Measurements from ENCODE around the gene STAT5B. TPM values are rescaled to one million over a fixed set of nuclear protein-coding genes. Genes with fewer than 3 reads are reported as not detected.

The STAT5B gene
- total and polyA plus RNA-seq, 2 of the 13 experiments (the other 11 are each of a cell fraction or from before 2014, with no cell fraction given) = 21.0 to 42.8 TPM

DNA sequence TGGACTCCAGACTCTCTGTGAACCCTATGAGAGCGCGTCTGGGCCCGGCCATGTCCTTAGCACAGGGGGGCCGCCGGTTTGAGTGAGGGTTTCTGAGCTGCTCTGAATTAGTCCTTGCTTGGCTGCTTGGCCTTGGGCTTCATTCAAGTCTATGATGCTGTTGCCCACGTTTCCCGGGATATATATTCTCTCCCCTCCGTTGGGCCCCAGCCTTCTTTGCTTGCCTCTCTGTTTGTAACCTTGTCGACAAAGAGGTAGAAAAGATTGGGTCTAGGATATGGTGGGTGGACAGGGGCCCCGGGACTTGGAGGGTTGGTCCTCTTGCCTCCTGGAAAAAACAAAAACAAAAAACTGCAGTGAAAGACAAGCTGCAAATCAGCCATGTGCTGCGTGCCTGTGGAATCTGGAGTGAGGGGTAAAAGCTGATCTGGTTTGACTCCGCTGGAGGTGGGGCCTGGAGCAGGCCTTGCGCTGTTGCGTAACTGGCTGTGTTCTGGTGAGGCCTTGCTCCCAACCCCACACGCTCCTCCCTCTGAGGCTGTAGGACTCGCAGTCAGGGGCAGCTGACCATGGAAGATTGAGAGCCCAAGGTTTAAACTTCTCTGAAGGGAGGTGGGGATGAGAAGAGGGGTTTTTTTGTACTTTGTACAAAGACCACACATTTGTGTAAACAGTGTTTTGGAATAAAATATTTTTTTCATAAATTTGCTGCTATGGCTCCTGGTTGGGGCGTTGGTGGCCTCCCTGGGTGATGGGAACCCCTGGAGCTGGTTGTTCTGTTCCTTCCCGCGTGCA, 35.2 kb upstream of the STAT5B start (continued):
- TF ChIP-seq, protein P1, sequence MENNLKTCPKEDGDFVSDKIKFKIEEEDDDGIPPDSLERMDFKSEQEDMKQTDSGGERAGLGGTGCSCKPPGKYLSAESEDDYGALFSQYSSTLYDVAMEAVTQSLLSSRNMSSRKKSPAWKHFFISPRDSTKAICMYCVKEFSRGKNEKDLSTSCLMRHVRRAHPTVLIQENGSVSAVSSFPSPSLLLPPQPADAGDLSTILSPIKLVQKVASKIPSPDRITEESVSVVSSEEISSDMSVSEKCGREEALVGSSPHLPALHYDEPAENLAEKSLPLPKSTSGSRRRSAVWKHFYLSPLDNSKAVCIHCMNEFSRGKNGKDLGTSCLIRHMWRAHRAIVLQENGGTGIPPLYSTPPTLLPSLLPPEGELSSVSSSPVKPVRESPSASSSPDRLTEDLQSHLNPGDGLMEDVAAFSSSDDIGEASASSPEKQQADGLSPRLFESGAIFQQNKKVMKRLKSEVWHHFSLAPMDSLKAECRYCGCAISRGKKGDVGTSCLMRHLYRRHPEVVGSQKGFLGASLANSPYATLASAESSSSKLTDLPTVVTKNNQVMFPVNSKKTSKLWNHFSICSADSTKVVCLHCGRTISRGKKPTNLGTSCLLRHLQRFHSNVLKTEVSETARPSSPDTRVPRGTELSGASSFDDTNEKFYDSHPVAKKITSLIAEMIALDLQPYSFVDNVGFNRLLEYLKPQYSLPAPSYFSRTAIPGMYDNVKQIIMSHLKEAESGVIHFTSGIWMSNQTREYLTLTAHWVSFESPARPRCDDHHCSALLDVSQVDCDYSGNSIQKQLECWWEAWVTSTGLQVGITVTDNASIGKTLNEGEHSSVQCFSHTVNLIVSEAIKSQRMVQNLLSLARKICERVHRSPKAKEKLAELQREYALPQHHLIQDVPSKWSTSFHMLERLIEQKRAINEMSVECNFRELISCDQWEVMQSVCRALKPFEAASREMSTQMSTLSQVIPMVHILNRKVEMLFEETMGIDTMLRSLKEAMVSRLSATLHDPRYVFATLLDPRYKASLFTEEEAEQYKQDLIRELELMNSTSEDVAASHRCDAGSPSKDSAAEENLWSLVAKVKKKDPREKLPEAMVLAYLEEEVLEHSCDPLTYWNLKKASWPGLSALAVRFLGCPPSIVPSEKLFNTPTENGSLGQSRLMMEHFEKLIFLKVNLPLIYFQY (CRISPR knock-in tag; IDR thresholded peaks at IDR 0.05; ENCODE audit: borderline replicate concordance) = peak; percentile 69; the same call in 1 of the 2 replicates
- TF ChIP-seq, protein P2, sequence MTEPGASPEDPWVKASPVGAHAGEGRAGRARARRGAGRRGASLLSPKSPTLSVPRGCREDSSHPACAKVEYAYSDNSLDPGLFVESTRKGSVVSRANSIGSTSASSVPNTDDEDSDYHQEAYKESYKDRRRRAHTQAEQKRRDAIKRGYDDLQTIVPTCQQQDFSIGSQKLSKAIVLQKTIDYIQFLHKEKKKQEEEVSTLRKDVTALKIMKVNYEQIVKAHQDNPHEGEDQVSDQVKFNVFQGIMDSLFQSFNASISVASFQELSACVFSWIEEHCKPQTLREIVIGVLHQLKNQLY (CRISPR knock-in tag; IDR thresholded peaks at IDR 0.05) = peak; percentile 92
- TF ChIP-seq, protein P3, sequence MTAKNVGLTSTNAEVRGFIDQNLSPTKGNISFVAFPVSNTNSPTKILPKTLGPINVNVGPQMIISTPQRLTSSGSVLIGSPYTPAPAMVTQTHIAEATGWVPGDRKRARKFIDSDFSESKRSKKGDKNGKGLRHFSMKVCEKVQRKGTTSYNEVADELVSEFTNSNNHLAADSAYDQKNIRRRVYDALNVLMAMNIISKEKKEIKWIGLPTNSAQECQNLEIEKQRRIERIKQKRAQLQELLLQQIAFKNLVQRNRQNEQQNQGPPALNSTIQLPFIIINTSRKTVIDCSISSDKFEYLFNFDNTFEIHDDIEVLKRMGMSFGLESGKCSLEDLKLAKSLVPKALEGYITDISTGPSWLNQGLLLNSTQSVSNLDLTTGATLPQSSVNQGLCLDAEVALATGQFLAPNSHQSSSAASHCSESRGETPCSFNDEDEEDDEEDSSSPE (CRISPR knock-in tag; IDR thresholded peaks at IDR 0.05) = peak; percentile 67; the same call in 1 of the 2 replicates
- TF ChIP-seq ZFP41 (CRISPR knock-in tag; IDR thresholded peaks at IDR 0.05; ENCODE audit: borderline replicate concordance) (0 out of 2 replicates have a peak, but pooled peaks have one; percentile 31), ZNF446 (CRISPR knock-in tag; IDR thresholded peaks at IDR 0.05) (peak; percentile 63; the same call in 1 of the 2 replicates), JUN (CRISPR knock-in tag; IDR thresholded peaks at IDR 0.05) (no peak), ZNF205 (CRISPR knock-in tag; IDR thresholded peaks at IDR 0.05) (peak; percentile 68; the same call in 1 of the 2 replicates), ZNF124 (CRISPR knock-in tag; IDR thresholded peaks at IDR 0.05) (peak; percentile 77; the same call in 1 of the 2 replicates), THAP11 (CRISPR knock-in tag; IDR thresholded peaks at IDR 0.05) (peak; percentile 82), ZNF75D (CRISPR knock-in tag; IDR thresholded peaks at IDR 0.05; ENCODE audit: borderline replicate concordance) (no peak), ZNF616 (CRISPR knock-in tag; IDR thresholded peaks at IDR 0.05; ENCODE audit: low read depth) (0 out of 2 replicates have a peak, but pooled peaks have one; percentile 40), IRF9 (CRISPR knock-in tag; IDR thresholded peaks at IDR 0.05; ENCODE audit: borderline replicate concordance) (no peak), KLF9 (CRISPR knock-in tag; IDR thresholded peaks at IDR 0.05; ENCODE audit: low read depth) (0 out of 2 replicates have a peak, but pooled peaks have one; percentile 80), HINFP (CRISPR knock-in tag; IDR thresholded peaks at IDR 0.05; ENCODE audit: low read depth) (0 out of 2 replicates have a peak, but pooled peaks have one; percentile 46), NONO (IDR thresholded peaks at IDR 0.05) (no peak), NONO (CRISPR knock-in tag; conservative IDR thresholded peaks at IDR 0.05) (peak; percentile 74; the same call in 1 of the 2 replicates), MEF2D (CRISPR knock-in tag; IDR thresholded peaks at IDR 0.05) (0 out of 2 replicates have a peak, but pooled peaks have one; percentile 37), MXD4 (CRISPR knock-in tag; IDR thresholded peaks at IDR 0.05) (peak; percentile 90)
- TF ChIP-seq, protein P4, sequence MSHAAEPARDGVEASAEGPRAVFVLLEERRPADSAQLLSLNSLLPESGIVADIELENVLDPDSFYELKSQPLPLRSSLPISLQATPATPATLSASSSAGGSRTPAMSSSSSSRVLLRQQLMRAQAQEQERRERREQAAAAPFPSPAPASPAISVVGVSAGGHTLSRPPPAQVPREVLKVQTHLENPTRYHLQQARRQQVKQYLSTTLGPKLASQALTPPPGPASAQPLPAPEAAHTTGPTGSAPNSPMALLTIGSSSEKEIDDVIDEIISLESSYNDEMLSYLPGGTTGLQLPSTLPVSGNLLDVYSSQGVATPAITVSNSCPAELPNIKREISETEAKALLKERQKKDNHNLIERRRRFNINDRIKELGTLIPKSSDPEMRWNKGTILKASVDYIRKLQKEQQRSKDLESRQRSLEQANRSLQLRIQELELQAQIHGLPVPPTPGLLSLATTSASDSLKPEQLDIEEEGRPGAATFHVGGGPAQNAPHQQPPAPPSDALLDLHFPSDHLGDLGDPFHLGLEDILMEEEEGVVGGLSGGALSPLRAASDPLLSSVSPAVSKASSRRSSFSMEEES (CRISPR knock-in tag; IDR thresholded peaks at IDR 0.05) = peak; percentile 77
